GM18526 (cell line): Measurements from ENCODE around the gene PTH1R.

ENCODE experiments used
- POLR2A ChIP-seq: IDR thresholded peaks from 3 replicates; pipeline ENCODE4 v1.6.1; 2011; ENCODE audit not compliant: insufficient read length; ENCODE audit errors: extremely low read depth

The PTH1R gene

DNA sequence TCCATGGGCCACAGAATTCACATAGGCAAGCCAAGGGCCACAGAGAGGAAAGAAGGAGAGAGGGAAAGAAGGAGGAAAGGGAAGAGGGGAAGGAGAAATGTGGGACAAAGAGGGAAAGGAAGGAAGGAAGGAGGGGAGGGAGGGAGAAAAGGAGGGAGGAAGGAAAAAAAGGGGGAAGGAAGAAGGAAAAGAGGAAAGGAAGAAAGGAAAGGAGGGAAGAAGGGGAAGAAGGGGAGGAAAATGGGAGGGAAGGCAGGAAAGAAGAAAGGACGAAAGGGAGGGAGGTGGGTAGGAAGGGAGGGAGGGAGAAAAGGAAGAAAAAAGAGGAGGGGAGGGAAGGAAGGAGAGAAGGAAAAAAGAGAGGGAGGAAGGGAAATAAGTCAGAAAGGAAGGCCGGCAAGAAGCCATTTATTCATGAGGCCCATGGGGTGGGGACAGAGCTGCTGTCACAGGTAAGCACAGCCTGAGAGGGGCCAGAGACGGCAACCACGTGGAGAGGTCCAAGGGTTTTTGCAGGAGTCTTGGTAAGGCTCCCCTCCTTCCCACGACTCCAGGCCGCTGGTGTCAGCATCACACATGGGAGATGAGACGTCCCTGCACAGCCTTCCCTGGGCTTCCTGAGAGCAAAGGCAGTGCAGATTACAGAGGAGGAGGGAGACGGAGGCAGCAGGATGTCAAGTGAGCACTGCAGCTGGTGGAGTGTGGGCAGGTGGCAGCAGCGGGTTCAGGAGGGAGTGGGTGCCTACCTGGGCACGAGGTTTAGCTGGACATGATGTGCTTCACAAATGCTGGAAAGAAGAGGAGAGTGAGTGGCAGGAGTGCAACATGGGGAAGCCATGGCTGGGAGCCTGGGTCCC, 19.8 kb upstream of the PTH1R start:
- TF ChIP-seq POLR2A = no peak

GRCh38 chr3:46858456-46858855, 19.1 kb upstream of the PTH1R start:
- no peak for TF ChIP-seq POLR2A

GRCh38 chr3:46859001-46859710, 18.4 kb upstream of the PTH1R start:
- no peak for TF ChIP-seq POLR2A

GRCh38 chr3:46860017-46860809, 17.3 kb upstream of the PTH1R start:
- TF ChIP-seq POLR2A = no peak

- TF ChIP-seq POLR2A = no peak
Measured at GRCh38 chr3:46860810-46861604, 16.5 kb upstream of the PTH1R start.

GRCh38 chr3:46861605-46862368, 15.7 kb upstream of the PTH1R start:
- TF ChIP-seq POLR2A = no peak

GRCh38 chr3:46862369-46863025, 15.0 kb upstream of the PTH1R start:
- no peak for TF ChIP-seq POLR2A

DNA sequence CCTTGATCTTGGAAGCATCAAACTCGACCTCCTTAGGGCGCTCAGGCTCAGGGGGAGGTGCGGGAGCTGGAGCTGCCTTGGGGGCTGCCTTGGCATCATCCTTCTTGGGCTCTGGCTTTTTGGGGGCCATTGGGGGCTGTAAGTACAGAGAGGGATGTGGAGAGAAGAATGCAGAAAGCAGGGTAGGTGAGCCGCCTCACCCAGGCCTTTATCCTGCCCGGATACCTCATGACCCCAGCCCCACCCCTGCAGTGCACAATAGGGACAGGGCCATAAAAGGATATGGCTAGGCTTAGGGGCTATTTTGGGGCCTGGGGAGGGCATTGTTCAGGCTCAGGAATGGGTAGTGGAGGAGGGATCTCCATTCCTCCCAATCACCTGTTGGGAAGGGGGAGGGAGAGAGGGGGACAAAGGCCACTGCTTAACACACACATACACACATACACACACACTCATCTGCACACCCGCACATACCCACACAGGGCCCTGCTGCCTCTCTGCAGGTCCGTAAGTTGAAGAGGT, 14.2 kb upstream of the PTH1R start, which contains the start of gene MYL3:
MYL3 (minus strand) TSS at position 184 of the 522 bp plus-strand sequence; CDS start at position 130, 54 bp downstream.
- no peak for TF ChIP-seq POLR2A

DNA sequence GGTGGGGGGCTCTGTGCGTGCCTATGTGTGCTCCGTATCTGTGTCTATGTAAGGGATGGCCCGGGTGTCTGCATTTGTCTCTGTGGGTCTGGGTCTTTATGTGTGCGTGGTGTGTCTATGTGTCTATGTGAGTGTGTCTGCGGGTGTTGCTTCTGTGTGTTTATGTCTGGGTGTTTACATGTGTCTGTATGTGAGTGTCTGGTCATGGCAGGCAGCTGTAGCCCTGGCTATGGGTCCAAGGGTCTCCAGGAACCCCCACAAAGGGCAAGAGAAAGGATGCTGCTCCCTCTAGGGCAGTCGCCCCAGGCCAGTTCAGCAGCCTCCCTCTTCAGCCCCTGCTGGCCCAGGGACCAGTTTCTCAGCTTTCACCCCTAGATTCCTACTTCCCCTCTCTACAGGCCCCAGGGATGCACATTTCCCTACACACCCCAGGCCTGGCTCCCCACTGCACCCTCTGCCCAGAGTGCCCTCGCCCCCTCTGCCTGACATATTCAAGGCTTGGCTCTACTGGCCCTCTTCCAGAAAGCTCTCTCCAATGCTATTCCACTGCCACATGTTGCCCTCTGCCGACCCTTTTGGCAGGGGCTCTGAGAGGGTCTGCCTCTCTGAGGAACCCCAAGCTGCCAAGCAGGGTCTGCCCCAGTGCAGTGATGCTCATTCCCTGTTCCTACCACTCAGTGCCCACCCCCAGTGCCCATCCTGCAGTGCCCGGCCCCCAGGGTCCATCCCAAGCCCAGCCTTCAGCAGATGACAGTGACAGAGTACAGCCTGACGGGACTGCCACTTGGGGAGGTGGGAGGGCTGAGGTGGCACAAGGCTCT, 13.2 kb upstream of the PTH1R start:
- no peak for TF ChIP-seq POLR2A

GRCh38 chr3:46865031-46865507, 12.5 kb upstream of the PTH1R start:
- no peak for TF ChIP-seq POLR2A

DNA sequence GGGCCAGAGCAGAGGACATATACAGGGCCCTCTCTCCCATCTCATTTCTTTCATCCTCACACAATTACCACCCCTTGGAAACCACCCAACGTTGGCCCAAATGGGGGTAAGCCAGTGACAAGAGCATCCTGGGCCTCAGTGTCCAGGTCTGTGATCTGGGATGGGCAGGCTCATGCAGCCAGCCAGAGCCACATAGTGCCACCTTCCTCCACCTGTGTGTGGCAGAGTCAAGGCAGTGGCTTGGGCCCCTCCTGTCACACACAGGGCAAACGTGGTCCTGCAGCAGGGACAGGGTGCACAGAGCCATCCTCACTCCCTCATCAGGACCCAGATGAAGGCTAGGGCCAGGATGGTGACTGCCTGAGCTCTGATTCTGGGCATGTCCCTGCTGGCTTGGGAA, 12.0 kb upstream of the PTH1R start:
- TF ChIP-seq POLR2A = no peak

- TF ChIP-seq POLR2A = no peak
Measured at GRCh38 chr3:46866032-46866595, 11.4 kb upstream of the PTH1R start.
